ENCODE data around the gene ERN1.
"Not testable (repeated sequence)": the region's sequence is repeated elsewhere in the genome, so short reads cannot be mapped to it uniquely, and the experiment has no call there.

The ERN1 gene

DNA sequence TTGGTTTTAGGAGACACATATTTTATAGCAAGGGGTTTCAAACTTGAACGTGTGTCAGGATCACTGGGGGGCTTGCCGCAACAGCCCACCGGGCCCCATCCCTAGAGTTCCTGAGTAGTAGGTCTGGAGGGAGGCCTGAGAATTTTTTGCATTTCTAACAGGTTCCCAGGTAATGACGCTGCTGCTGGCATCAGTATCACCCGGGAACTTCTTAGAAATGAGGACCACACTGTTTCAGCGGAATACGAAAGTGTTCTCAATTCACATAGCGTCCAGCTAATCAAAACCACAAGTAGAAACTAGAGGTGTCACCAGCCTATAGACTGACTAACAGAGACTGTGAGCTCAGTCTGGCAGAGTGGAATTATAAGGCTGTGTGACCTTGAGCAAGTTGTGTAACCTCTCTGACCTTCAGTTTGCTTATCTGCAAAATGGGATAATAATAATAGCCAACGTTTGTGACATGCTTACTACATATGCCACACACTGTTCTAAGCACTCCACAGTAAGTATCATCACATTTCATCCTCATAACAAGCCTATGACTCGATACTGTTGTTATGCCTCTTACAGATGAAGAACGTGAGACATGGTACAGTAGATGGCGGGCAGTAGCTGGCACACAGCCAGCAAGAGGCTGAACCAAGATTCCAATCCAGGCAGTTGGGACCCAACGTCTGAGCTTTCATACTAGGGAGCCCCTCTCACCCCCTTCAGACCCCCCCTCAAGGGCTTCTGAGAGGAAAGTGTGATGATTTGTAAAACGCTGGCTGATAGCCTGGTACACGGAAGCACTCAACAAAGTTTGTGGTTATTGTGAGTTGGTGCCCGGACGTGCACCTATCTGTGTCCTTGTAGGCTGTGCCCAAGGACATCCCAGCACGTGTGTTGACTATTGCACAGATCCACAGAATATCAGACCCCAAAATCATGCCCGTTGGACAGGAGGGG, 104.9 kb downstream of the ERN1 start:
- DNase-seq (ENCODE audit: low read depth), result no peak

DNA sequence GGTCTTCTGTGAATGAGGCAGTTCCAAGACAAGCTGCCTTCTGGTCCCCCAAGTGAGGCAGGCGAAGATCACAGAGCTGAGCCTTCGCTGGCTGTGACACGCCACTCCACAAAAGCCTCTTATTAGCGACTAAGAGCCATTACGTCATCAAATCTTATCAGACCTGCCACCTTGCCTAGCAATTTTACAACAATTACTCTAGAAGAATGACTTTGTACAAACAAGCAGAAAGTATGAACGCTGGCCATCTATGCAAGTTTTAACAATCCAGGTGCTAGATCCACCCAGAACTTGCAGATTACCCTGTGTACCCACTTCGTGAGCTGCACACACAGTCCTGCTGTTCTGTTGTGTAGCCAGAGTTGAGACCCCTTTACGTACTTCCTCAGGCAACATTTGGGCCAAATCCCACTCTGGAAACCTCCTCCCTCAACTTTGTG, 105.7 kb downstream of the ERN1 start:
- DNase-seq (ENCODE audit: low read depth), result no peak

DNA sequence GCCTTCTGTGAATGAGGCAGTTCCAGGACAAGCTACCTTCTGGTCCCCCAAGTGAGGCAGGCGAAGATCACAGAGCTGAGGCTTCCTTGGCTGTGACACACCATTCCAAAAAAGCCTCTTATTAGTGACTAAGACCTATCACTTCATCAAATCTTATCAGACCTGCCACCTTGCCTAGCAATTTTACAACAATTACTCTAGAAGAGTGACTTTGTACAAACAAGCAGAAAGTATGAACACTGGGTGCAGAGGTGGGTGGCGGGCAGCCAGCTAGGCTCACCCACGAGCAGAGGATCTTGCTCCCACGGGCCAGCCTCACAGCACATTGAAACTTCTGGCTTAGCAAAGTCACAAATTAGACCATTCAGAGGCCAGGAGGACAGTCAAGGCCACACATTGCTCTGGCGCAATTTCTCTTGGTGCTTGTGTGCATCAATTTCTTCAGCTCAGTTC, 107.3 kb downstream of the ERN1 start:
- no peak for DNase-seq (ENCODE audit: low read depth)

DNA sequence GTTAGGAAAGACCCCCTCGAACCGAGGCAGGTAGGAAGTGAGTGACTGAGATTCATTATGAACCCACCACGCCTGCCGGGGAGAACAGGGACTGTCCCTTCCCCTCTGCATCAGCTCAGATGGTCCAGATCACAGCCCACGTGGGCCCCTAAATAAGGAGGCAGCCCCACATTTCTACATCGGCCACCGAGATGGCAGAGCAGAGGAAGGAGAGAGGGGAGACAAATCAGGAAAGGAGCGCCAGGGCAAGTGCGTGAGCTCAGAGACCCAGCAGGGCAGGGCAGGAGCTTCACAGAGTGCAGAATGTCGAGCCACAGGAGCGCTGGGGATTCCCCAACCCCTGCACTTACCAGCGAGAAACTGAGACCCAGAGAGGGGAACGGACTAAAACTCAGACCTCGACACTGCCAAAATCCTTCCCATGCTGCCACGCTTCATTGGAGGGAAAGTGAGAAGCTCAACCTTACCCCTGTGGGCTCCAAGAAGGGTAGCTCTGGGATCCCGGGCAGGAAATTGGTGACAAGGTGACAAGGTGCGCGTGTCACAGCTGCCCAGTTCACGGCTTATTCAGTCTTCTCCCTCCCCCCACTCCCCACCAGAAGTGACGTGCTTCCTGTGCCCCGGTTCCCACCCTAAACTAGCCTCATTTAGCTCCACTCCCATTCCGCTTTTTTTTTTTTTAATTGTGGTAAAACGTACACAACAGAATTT, 109.7 kb downstream of the ERN1 start, which contains the start of gene ICAM2:
Gene ICAM2 (minus strand): TSS at position 578 of the 711 bp plus-strand sequence. CDS start 13,942 bp downstream, outside the sequence.
- peak; percentile 77 for DNase-seq (ENCODE audit: low read depth)

DNA sequence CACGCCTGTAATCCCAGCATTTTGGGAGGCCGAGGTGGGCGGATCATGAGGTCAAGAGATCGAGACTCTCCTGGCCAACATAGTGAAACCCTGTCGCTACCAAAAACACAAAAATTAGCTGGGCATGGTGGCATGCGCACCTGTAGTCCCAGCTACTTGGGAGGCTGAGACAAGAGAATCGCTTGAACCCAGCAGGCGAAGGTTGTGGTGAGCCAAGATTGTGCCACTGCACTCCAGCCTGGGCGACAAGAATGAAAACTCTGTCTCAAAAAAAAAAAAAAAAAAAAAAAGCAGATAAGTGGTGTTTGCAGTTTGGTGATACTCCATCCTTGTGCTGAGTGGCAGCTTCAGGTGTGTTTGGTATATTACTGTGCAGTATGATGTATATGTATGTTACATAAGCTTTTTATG, 110.4 kb downstream of the ERN1 start:
- not testable (repeated sequence) for DNase-seq (ENCODE audit: low read depth)

DNA sequence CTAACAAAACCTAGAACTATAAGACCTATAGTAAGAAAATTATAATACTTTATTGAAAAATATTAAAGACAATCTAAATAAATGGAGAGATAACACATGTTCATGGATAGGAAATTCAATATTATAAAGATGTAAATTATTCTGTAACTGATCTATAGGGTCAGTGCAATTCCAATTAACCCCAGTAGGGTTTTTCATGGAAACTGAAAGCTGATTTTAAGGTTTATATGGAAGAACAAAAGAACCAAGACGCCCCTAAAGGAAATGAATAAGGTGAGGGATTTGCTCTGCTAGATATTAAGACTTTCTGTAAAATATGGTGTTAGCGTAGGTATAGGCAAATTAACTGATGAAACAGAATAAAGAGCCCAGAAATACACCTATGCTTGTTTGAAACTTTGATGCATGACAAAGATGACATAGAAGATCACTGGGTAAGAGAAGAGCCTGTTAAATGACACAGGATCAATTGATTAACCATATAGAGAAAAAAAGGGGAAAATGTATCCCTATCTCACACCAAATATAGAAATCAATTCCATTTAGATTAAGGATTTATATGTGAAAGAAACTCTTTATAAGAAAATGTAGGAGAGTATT, 112.5 kb downstream of the ERN1 start:
- DNase-seq (ENCODE audit: low read depth), result no peak

DNA sequence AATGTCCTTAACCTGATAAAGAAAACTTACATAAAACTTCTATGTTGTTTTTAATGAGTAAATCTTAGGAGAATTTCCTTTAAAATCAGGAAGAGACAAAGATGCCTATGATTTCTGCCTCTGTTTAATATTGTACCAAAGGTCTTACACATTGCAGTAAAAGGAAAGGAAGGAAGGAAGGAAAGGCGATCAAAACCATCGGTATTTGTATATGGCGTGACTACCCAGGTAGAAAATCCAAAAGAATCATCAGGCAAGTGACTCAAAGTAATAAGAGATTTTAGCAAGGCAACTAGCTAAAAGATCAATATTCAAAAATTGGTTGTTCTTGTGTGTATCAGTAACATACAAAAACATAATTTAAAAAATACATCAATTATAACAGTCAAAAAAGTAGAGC, 113.0 kb downstream of the ERN1 start:
- DNase-seq (ENCODE audit: low read depth), result no peak

DNA sequence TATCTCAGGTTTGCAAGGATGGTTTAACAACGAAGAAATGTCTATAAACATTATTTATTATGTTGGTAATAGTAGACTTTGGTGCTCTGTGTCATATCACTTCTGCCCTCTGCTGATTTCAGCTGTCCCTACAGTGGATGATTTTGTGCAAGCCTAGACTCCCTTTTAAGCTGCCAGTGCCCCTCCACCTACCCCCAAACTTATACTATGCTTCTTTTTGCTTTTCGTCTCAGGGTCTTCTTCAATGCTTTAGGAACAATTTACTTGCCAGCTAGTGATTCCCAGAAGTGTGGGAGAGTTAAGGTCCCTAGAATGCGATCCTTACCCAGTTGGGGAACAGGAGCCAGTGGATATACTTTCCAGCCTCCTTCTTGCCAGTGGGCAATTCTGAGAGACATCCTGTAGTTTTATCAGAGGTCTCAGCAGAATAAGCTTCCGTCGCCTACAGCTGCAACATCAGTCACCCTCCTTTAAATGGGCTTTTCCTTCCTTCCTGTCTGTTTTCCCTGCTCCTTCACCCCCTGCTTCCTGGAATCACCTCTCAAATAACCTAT, 113.6 kb downstream of the ERN1 start:
- no peak for DNase-seq (ENCODE audit: low read depth)

DNA sequence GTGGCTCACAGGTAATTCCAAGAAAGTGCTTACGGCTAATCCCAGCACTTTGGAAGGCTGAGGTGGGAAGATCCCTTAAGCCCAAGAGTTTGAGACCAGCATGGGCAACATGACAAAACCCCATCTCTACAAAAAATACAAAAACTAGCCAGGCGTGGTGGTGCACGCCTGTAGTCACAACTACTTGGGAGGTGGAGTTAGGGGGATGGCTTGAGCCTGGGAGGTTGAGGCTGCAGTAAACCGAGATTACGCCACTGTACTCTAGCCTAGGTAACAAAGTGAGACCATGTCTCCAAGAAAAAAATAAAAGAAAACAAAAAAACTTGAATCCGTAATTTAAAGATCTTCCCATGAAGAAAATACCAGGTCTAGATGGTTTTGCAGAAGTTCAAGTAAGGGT, 114.5 kb downstream of the ERN1 start:
- no peak for DNase-seq (ENCODE audit: low read depth)

DNA sequence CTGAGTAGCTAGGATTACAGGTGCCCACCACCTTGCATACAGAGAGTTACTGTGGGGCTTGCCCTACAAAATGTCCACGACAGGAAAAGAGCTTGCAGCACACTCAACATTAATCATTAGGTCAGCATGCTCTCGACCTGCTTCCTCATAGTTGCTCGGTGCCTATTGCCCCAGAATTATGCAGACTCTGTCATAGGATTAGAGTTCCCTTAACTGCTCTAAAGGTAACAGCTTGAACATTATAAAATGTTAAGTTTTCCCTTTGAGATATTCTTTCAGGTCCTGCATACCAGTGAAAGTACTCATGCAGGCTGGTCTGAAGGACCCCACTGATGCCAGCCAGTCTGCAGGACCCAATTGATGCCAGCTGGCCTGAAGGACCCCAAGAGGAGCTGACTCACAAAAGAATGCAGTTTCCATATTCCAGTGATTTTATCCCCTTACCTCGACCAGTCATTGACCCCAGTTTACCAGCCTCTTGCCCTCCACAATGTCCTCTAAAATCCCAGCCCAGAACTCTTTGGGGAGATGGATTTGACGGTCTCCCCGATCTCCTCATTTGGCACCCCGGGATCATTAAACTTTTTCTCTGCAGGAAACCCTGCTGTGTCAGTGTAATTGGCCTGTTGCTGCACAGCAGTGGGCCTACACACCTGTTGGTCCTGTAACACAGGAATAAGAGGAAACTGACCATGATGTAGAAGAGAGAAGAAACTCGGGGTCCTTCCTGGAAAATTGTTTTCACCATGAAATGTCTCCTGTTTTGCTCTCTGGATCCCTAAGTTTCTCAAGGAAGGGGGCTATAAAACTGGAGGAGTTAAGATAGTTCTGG, 120.2 kb downstream of the ERN1 start:
- no peak for DNase-seq (ENCODE audit: low read depth)

DNA sequence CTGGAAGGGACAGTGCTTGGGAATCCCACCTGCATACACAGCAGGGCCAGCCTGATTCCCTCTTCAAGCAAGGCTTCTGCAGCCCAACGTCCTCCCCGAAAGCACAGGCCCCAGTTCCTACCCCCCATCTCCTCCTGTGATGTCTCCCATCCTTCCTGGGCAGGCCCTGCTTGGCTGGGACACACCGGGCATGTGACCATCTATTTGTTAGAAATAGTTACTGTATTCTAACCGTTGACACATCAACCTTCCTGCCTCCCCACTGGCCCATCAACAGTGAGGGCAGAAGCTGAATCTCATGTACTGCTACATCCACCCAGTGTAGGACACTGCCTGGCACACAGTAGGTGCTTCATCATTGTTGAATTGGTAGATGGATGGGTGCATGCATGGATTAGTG, 121.1 kb downstream of the ERN1 start:
- no peak for DNase-seq (ENCODE audit: low read depth)

DNA sequence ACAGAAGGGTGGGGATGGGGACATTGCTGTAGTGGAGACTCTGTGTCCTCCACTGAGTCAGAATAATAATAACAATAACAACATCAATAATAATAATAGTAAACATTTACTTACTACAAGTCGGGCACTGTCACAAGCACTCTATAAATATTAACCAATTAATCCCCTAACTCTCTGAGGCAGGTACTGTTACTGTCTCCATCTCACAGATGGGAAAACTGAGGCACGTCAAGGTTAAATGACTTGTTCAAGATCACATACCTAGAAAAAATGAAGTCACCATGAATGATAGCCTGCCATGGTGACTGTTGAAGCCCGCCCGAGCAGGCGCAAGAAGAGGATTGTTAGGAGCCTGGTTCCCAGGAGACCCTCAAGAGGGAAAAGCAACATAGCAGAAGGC, 121.6 kb downstream of the ERN1 start:
- no peak for DNase-seq (ENCODE audit: low read depth)

DNA sequence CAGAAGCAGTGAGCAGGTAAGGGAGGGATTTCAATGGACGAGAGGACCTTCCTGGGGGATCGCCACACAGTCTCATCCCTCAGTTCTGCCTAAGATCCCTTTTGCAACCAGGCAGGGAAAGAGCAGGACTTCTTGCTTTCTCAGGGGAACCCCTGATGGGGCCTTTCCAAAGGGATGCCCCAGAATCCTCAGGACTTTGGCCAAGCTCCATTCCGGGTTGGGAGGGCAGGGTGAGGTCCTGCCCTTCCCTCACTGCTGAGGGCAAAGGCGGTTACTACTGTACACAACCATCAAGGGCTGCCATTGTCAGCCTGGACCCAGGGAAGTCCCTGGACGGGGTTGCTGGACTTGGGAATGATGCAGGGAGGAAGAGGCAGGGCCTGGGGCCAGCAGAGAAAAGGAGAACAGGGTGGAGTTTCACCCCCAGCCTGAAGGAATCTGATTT, 122.1 kb downstream of the ERN1 start:
- no peak for DNase-seq (ENCODE audit: low read depth)

DNA sequence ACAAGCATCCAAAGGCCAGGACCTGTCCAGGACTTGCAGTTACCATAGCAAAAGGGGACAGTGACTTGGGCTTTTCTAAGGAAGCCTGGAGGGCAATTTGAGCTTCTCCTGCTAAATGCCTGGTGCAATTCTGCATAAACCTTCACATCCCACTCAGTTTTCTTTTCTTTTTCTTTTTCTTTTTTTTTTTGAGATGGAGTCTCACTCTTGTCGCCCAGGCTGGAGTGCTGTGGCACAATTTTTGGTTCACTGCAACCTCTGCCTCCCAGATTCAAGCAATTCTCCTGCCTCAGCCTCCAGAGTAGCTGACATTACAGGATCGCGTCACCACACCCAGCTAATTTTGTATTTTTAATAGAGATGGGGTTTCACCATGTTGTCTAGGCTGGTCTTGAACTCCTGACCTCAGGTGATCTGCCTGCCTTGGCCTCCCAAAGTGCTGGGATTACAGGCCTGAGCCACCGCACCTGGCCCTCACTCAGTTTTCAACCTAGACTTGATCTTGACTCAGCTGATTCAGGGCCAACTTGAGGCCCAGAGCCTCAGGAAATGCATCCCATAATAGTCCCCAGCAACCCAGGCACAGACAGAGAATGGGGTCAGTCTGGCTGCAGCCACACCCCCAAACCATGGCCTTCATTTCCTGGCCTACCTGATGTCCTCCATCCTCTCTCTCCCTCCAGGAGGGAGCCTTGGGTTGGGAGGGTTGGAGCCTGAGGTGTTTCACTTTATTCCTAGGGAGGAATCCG, 122.7 kb downstream of the ERN1 start:
- not testable (repeated sequence) for DNase-seq (ENCODE audit: low read depth)

DNA sequence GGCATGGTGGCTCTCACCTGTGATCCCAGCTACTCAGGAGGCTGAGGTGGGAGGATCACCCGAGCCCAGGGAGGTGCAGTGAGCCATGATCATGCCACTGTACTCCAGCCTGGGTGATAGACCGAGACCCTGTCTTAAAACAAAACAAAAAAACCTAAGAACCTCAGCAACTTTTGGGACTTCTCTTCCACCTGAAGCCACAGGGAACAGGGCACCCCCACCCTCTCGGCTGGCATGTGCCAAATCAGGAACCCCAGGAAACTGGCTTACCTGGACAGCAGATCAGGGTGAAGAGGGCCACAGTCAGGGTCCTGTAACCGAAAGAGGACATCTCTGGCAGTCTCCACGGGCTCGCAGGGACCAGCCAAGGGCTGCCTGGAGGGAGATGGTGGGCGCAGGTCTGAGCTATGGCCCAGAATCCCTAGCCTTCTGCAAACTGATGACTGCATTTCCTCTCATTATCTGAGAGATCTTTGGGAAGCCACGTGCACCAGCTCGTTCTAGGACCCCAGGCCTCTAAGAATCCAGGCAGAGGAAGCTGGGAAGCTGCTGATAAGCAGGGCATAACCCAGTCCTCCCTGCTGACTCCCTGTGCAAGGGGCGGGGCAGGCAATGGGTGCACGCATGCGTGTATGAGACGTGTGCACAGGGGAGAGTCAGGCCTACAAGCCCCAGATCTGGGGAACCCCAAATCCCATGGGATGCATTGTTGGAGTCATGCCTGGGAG, 123.4 kb downstream of the ERN1 start:
- no peak for DNase-seq (ENCODE audit: low read depth)

DNA sequence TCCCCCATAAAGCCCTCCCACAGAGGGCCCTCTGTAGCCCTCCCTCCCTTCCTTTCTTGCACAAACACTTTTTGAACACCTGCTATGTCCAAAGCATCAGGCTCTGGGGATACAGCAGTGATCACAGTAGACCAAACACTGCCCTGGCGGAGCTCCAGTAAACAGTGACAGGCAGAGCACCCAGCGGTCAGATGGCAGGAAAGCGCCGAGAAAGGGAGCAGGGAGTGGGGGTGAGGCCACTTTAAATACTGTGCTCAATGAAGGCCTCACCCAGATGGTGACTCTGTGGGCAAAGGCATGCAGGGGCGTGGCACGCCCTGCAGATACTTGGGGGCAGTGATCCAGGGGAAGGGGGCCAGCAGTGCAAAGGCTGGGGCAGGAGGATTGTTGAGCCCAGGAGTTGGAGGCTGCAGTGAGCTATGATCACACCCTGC, 124.2 kb downstream of the ERN1 start:
- DNase-seq (ENCODE audit: low read depth), result no peak

DNA sequence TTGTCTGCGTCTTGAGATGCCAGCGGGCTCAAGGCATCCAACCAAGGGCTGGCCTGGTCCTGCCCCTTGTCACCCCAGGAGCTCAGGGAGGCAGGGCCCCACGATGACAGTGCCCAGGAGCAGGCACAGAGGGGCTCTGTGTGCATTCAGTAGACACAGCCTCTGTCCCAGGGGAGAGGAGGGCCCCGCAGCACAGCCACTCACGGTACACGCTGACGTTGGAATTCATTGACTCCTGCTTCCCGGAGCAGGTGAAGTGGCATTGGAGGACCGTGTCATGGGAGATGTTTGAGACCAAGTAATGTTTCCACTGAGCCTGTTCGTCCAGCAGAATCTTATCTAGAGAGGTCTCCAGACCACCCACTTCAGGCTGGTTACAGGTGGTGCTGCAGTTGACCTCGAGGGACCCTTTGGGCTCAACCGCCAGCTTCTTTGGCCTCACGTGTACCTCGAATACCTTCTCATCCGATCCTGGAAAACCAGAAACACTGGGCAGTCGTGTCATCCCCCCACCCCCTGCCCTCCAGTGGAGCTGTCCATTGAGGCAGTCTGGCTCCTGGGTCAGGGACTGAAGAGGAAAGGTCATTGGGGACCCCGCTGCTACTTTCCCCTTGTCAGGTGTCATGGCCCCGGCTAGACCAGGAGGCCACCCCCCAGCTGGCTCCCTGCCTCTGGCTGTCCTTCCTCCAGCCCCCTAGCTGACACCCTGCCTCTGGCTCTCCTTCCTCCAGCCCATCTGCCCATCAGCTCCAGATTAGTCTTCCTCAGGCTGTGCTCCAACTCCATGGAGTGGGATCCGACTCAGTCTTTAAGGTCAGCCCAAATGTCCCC, 124.8 kb downstream of the ERN1 start:
- no peak for DNase-seq (ENCODE audit: low read depth)

DNA sequence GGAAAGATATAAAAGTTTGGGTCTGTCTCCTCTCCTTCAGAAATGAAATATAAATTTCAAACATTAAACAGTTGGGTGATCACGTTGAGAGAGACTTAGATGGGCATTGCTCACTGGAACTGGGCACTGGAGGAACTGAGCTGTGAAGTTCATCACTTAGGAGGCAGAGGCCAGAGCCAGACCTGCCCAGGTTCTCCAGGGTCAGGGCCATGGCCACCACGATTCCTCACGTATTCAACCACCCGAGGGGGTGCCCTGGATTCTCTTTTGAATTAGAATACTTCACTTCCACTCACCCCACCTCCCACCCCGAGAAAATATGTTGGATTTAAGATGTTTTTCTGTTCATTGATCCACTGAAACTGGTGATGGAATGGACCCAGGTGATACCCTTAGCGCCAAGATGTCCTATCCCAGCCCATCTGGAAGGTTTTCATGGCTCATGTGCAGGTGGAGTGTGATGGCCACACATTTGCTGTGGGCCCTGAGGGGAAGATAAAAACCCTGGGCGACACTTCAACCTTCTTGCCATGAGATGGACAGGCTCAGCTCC, 125.7 kb downstream of the ERN1 start:
- no peak for DNase-seq (ENCODE audit: low read depth)

Measured in stimulated activated CD8-positive, alpha-beta memory T cell treated with anti-CD3 and anti-CD28 coated beads, Interleukin-15, amount 100 ng/mL, for 1 hour (primary cell).